Kasumi-1 (cell line): ENCODE data around the gene FREM1.

Experiments used
- DNase-seq, 2 experiments: peaks; one replicate each; lab custom pipeline; 2025; lab: John Stamatoyannopoulos, UW

Gene FREM1

GRCh38 chr9:14813336-14814248, 96.6 kb downstream of the FREM1 start:
- no peak for DNase-seq

GRCh38 chr9:14812806-14813205, 97.4 kb downstream of the FREM1 start:
- DNase-seq: no peak

- DNase-seq: no peak
Observed at GRCh38 chr9:14811844-14812243, 98.4 kb downstream of the FREM1 start.

GRCh38 chr9:14806941-14807520, 103.2 kb downstream of the FREM1 start:
- DNase-seq: no peak

GRCh38 chr9:14799030-14799429, 111.2 kb downstream of the FREM1 start:
- no peak for DNase-seq

GRCh38 chr9:14797435-14797834, 112.8 kb downstream of the FREM1 start:
- DNase-seq: no peak

- DNase-seq: no peak
Observed at GRCh38 chr9:14793389-14793788, 116.8 kb downstream of the FREM1 start.

GRCh38 chr9:14790628-14791027, 119.6 kb downstream of the FREM1 start:
- no peak for DNase-seq

GRCh38 chr9:14788846-14789245, 121.4 kb downstream of the FREM1 start:
- DNase-seq: no peak

- no peak for DNase-seq
Observed at GRCh38 chr9:14783358-14783757, 126.9 kb downstream of the FREM1 start.

GRCh38 chr9:14782286-14783051, 127.8 kb downstream of the FREM1 start:
- DNase-seq: no peak

- DNase-seq: no peak
Observed at GRCh38 chr9:14780693-14781092, 129.5 kb downstream of the FREM1 start.

- DNase-seq: no peak
Observed at GRCh38 chr9:14780251-14780650, 130.0 kb downstream of the FREM1 start.

- DNase-seq: no peak
Observed at GRCh38 chr9:14779566-14780022, 130.6 kb downstream of the FREM1 start.

GRCh38 chr9:14778565-14778964, 131.7 kb downstream of the FREM1 start:
- DNase-seq: no peak

- DNase-seq: no peak
Observed at GRCh38 chr9:14775917-14776316, 134.3 kb downstream of the FREM1 start.

- DNase-seq: no peak
Observed at GRCh38 chr9:14770592-14770991, 139.6 kb downstream of the FREM1 start.

- peak; percentile 0 to 11 for DNase-seq
Observed at GRCh38 chr9:14769230-14769571, 141.0 kb downstream of the FREM1 start.

GRCh38 chr9:14768405-14769229, 141.6 kb downstream of the FREM1 start:
- DNase-seq: peak in 1 of 2 experiments; percentile 27

- DNase-seq: no peak
Observed at GRCh38 chr9:14766299-14766698, 143.9 kb downstream of the FREM1 start.

GRCh38 chr9:14761584-14761983, 148.6 kb downstream of the FREM1 start:
- no peak for DNase-seq

- DNase-seq: no peak
Observed at GRCh38 chr9:14760060-14760459, 150.2 kb downstream of the FREM1 start.
